Naive thymus-derived CD4-positive, alpha-beta T cell (primary cell): ENCODE results near the gene FASTKD3. TPM values are rescaled to one million over a fixed set of nuclear protein-coding genes. Genes with fewer than 3 reads are reported as not detected.
A peak's percentile ranks its signal among the peaks of the same experiment; 100 is the strongest.

Source experiments
- ATAC-seq: fragments of 150-1000 bp; cut with Tn5 transposase; 2 replicates; pipeline ENCODE4 v1.10.0; 2021; ENCODE audit warnings: mild to moderate bottlenecking, moderate library complexity
- CTCF ChIA-PET: fragments of 350-600 bp; sonication (Branson Sonifier 250); formaldehyde crosslinking; loops from one replicate; lab custom pipeline; 2021; ENCODE audit warnings: antibody characterized with exemption; lab: Charles Lee
- POLR2A ChIA-PET: fragments of 350-600 bp; sonication (Branson Sonifier 250); formaldehyde crosslinking; loops from one replicate; lab custom pipeline; 2021; ENCODE audit warnings: antibody characterized with exemption, inconsistent platforms; lab: Charles Lee
- DNase-seq, 9 donors: peaks; one replicate each; pipeline versions ENCODE4 v3.0.0 to v3.0.0-alpha.2; 2020 to 2022; ENCODE audit warnings: mixed read lengths in 1 of 9
- H3K27ac ChIP-seq: one replicate; pipeline ENCODE4 v1.7.0; 2013; ENCODE audit warnings: mild to moderate bottlenecking, low read depth, low read length, moderate library complexity
- H3K27me3 ChIP-seq, 2 donors: one replicate each; pipeline ENCODE4 v1.7.0; 2013; ENCODE audit warnings: low read length in 2 of 2, mild to moderate bottlenecking in 2 of 2, moderate library complexity in 2 of 2; ENCODE audit not compliant: control insufficient read depth in 2 of 2, insufficient read depth in 2 of 2
- H3K36me3 ChIP-seq, 3 experiments: 1 replicate in 2 of 3; 2 replicates in 1 of 3; pipeline ENCODE4 v1.7.0; 2013; ENCODE audit warnings: low read length in 3 of 3, mild to moderate bottlenecking in 3 of 3, moderate library complexity in 1 of 3; ENCODE audit not compliant: insufficient read depth in 3 of 3, control insufficient read depth in 2 of 3
- H3K4me1 ChIP-seq, 2 donors: one replicate each; pipeline ENCODE4 v1.7.0; 2013; ENCODE audit warnings: low read length in 2 of 2, mild to moderate bottlenecking in 2 of 2, moderate library complexity in 1 of 2; ENCODE audit not compliant: control insufficient read depth in 2 of 2, insufficient read depth in 2 of 2
- H3K4me3 ChIP-seq: 2 replicates; pipeline ENCODE4 v1.7.0; 2013; ENCODE audit warnings: mild to moderate bottlenecking, low read length
- H3K9me3 ChIP-seq, 3 experiments: 1 replicate in 2 of 3; 2 replicates in 1 of 3; pipeline ENCODE4 v1.7.0; 2013; ENCODE audit warnings: low read length in 3 of 3; ENCODE audit not compliant: control insufficient read depth in 2 of 3
- H3K27ac Mint-ChIP-seq, 9 donors: one replicate each; pipeline ENCODE4 v1.8.0; 2020 to 2022; ENCODE audit warnings: mixed read lengths in 9 of 9, mild to moderate bottlenecking in 8 of 9, moderate library complexity in 5 of 9, inconsistent platforms in 2 of 9
- H3K27me3 Mint-ChIP-seq, 5 donors: one replicate each; pipeline ENCODE4 v1.8.0; 2021 to 2022; ENCODE audit warnings: mixed read lengths in 5 of 5, mild to moderate bottlenecking in 1 of 5
- H3K36me3 Mint-ChIP-seq, 5 donors: one replicate each; pipeline ENCODE4 v1.8.0; 2020 to 2022; ENCODE audit warnings: mixed read lengths in 5 of 5, mild to moderate bottlenecking in 3 of 5, inconsistent platforms in 1 of 5
- H3K4me1 Mint-ChIP-seq, 7 donors: one replicate each; pipeline ENCODE4 v1.8.0; 2020 to 2022; ENCODE audit warnings: mixed read lengths in 7 of 7, mild to moderate bottlenecking in 3 of 7, inconsistent platforms in 1 of 7
- H3K4me3 Mint-ChIP-seq, 10 donors: one replicate each; pipeline ENCODE4 v1.8.0; 2020 to 2022; ENCODE audit warnings: mild to moderate bottlenecking in 10 of 10, mixed read lengths in 10 of 10, moderate library complexity in 6 of 10, inconsistent platforms in 2 of 10
- H3K9me3 Mint-ChIP-seq, 11 donors: one replicate each; pipeline ENCODE4 v1.8.0; 2020 to 2022; ENCODE audit warnings: mixed read lengths in 11 of 11, mild to moderate bottlenecking in 4 of 11, inconsistent platforms in 1 of 11, moderate library complexity in 1 of 11
- intact Hi-C, 2 donors: fragments of 100-400 bp; cut with micrococcal nuclease; formaldehyde crosslinking; loops; one replicate each; pipeline ENCODE4 v1.15.1; 2023
- polyA plus RNA-seq, 2 donors: library from polyadenylated mRNA; unstranded; fragments of 300-500 nt; fragmentation: Illumina TruSeq; gene quantifications; one replicate each; pipeline ENCODE4 v1.2.3, GENCODE V29; 2021
- total RNA-seq, 6 experiments: library from RNA in 5 of 6; stranded (reverse) in 5 of 6; gene quantifications; 1 replicate in 5 of 6; 2 replicates in 1 of 6; pipeline ENCODE4 v1.2.3 and lab custom pipeline; 2021 to 2026

Gene FASTKD3
- total and polyA plus RNA-seq, 7 experiments from 2014 or later: 4.2 to 15.3 (median 10.0) TPM

DNA sequence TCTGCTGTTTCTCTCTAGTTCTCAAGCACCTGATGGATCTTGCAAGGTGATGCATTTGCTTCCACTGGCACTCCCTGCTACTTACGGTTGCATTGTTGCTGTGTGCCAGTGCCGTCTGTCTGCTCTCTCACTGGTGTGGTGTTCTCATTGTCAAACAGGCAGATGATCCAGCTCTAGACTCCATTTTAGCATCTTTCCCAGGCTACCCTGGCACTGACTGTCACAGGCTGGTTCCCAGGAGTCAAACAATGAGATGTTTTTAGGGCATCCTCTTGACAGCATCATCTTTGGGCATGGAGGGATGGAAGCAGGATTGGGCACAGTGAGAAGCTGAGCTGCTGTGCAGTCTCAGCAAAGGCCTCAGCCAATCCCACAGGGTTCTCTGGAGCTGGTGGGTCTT, 13.0 kb upstream of the FASTKD3 start:
- no peaks in the 10 kb centered on the region for H3K4me1 ChIP-seq
- peaks cover 8 to 57% (median 29%) of the 10 kb centered on the region in 5 donors for H3K36me3 Mint-ChIP-seq
- H3K27me3 Mint-ChIP-seq: no peaks in the 10 kb centered on the region
- DNase-seq: no peak
- no peak for ATAC-seq
- no peaks in the 10 kb centered on the region for H3K9me3 ChIP-seq
- H3K4me3 ChIP-seq: no peak overlapping the region
- intact Hi-C loops: no loop called here
- H3K27me3 ChIP-seq: no peaks in the 10 kb centered on the region
- no peaks in the 10 kb centered on the region for H3K9me3 Mint-ChIP-seq
- peaks cover 6 to 84% (median 28%) of the 10 kb centered on the region in 3 experiments for H3K36me3 ChIP-seq
- ChIA-PET CTCF (interaction anchor here (1.0 to 1.8 kb wide), 2 partner anchors 9 to 67 kb away, joined by 3 to 6 read pairs; no protein-coding TSS in a partner anchor), POLR2A (no interaction called here)
- no peak overlapping the region for H3K4me3 Mint-ChIP-seq
- H3K27ac Mint-ChIP-seq: peak overlapping the region in 4 of 9 donors; percentile 28 to 59 (median 49)
- peaks cover 7 to 34% (median 22%) of the 10 kb centered on the region in 7 donors for H3K4me1 Mint-ChIP-seq
- no peak overlapping the region for H3K27ac ChIP-seq

DNA sequence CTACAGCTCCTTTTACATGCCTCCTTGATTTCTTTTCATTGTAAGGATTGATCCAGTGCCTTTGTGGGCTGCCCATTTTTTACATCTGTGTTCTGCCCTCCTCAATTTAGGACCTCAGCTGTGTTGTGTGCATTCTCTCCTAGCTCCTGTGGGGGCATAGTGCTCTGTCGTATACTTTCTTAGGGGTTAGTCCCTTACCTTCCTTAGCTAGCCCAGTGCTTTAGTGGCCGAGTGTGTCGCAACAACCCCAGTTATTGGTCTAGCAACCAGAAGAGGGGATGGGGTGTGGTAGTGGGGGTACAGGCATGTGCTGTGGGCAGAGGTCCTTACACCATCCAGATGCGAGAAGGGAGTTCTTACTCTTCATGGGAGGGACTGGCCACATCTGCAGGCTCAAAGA, 12.3 kb upstream of the FASTKD3 start:
- DNase-seq (no peak), ATAC-seq (no peak)
- ChIA-PET CTCF (interaction anchor here (1.8 kb wide), 1 partner anchor 8 kb away, joined by 6 read pairs; no protein-coding TSS in a partner anchor), POLR2A (no interaction called here)
- Mint-ChIP-seq H3K27ac (peak overlapping the region in 3 of 9 donors; percentile 3 to 57 (median 28)), H3K36me3 (peaks cover 10 to 52% (median 29%) of the 10 kb centered on the region in 5 donors), H3K27me3 (no peaks in the 10 kb centered on the region), H3K9me3 (no peaks in the 10 kb centered on the region), H3K4me1 (peaks cover 8 to 38% (median 27%) of the 10 kb centered on the region in 7 donors), H3K4me3 (no peak overlapping the region)
- H3K9me3 ChIP-seq: no peaks in the 10 kb centered on the region
- H3K27me3 ChIP-seq: no peaks in the 10 kb centered on the region
- H3K4me3 ChIP-seq: no peak overlapping the region
- no peaks in the 10 kb centered on the region for H3K4me1 ChIP-seq
- H3K36me3 ChIP-seq: peaks cover 8 to 85% (median 35%) of the 10 kb centered on the region in 3 experiments
- intact Hi-C loops: no loop called here
- H3K27ac ChIP-seq: no peak overlapping the region

DNA sequence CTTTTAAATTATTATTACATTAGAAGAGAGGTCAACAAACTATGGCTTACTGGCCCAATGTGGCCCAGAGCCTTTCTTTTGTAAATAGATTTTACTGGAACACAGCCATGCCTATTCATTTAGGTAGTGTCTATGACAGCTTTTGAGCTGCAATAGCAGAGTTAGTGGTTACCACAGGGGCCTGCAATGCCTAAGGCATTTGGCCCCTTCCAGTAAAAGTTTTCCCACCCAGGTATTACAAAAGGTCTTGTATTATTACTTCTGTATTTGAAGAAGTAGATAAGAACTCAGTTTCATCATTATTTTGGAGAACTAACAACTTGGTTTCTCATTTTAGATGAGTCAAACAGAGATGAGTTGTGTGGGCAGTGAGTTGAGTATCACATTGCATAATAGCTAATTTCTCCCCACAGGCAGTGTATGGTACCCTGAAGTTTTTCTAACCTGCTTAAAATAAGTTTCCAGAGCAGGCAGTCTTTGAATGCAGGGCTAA, 9.6 kb upstream of the FASTKD3 start:
- Mint-ChIP-seq H3K4me3 (no peak overlapping the region), H3K27me3 (no peaks in the 10 kb centered on the region), H3K27ac (peak overlapping the region in 2 of 9 donors; percentile 19 to 47), H3K36me3 (peaks cover 11 to 55% (median 35%) of the 10 kb centered on the region in 5 donors), H3K4me1 (peaks cover 14 to 61% (median 39%) of the 10 kb centered on the region in 7 donors), H3K9me3 (no peaks in the 10 kb centered on the region)
- no peaks in the 10 kb centered on the region for H3K27me3 ChIP-seq
- DNase-seq (no peak), ATAC-seq (peak; percentile 79)
- H3K36me3 ChIP-seq: peaks cover 14 to 73% (median 26%) of the 10 kb centered on the region in 3 experiments
- H3K4me1 ChIP-seq: peaks cover 5 to 6% of the 10 kb centered on the region in 2 donors
- intact Hi-C loops: no loop called here
- H3K4me3 ChIP-seq: no peak overlapping the region
- CTCF ChIA-PET: no interaction called here
- POLR2A ChIA-PET: no interaction called here
- H3K27ac ChIP-seq: no peak overlapping the region
- H3K9me3 ChIP-seq: no peaks in the 10 kb centered on the region

DNA sequence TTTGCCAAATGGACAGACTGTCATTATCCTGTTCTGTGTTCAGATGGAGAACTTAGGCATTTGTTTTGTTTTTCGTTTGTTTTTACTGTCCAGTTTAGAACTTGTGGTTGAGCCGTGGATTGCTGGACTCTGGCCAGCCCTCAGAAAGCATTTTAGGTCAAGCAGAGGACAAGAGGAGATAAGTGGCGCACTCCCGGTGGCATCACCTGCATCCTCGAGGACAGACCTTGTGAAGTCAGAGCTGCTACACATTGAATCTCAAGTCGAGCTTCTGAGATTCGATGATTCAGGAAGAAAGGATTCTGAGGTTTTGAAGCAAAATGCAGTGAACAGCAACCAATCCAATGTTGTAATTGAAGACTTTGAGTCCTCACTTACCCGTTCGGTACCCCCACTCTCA, 9.0 kb upstream of the FASTKD3 start:
- Mint-ChIP-seq H3K4me3 (no peak overlapping the region), H3K4me1 (peaks cover 16 to 67% (median 44%) of the 10 kb centered on the region in 7 donors), H3K27ac (peak overlapping the region in 3 of 9 donors; percentile 23 to 47 (median 43)), H3K9me3 (no peaks in the 10 kb centered on the region), H3K27me3 (no peaks in the 10 kb centered on the region), H3K36me3 (peaks cover 10 to 54% (median 35%) of the 10 kb centered on the region in 5 donors)
- intact Hi-C loops: no loop called here
- Histone ChIP-seq H3K4me3 (no peak overlapping the region), H3K36me3 (peaks cover 14 to 67% (median 22%) of the 10 kb centered on the region in 3 experiments), H3K4me1 (peaks cover 6 to 9% of the 10 kb centered on the region in 2 donors), H3K27ac (no peak overlapping the region), H3K9me3 (no peaks in the 10 kb centered on the region), H3K27me3 (no peaks in the 10 kb centered on the region)
- DNase-seq: no peak
- POLR2A ChIA-PET: no interaction called here
- no peak for ATAC-seq
- CTCF ChIA-PET: interaction anchor here (1.3 kb wide), 1 partner anchor 8 kb away, joined by 4 read pairs; no protein-coding TSS in a partner anchor

DNA sequence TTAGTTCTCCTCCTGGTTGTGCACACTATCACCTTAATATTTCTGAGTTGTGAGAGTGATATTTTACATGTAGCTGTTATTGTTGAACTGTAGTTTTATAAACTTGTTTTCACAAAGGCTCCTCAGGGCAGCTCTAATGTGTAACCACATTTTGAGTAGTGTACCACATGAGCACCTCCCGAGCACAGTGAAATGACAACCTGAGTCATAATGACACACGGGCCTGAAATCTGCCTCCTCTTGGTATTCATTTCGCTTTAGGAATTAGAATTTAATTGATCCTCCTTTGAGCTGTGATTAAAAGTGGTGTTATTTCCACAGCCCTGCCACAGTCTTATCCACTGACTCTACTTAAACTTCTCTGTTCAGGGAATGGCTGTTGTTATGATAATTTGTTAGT, 8.0 kb upstream of the FASTKD3 start:
- POLR2A ChIA-PET: no interaction called here

DNA sequence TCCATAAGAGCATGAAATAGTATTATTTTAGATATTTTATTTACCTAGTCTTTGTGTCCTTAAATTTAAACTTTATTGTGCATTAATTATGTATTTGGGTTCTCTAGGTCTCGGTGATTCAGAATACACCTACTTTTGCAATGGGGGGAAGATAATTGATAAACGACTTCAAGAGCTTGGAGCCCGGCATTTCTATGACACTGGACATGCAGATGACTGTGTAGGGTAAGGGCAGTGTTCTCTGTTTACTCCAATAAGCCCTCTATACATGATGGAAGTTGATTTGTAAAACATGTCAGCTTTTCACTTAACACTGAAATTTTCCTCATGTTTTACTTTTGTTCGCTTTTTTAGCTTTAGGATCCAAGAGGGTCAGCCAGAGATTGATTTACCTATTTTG, 6.3 kb upstream of the FASTKD3 start:
- Mint-ChIP-seq H3K4me3 (no peak overlapping the region), H3K27ac (peak overlapping the region in 1 of 9 donors; percentile 94), H3K9me3 (no peaks in the 10 kb centered on the region), H3K4me1 (peaks cover 37 to 76% (median 61%) of the 10 kb centered on the region in 7 donors), H3K27me3 (no peaks in the 10 kb centered on the region), H3K36me3 (peaks cover 10 to 38% (median 28%) of the 10 kb centered on the region in 5 donors)
- Histone ChIP-seq H3K9me3 (no peaks in the 10 kb centered on the region), H3K4me3 (no peak overlapping the region), H3K4me1 (peaks cover 29 to 31% of the 10 kb centered on the region in 2 donors), H3K27ac (no peak overlapping the region), H3K36me3 (peaks cover 8 to 42% (median 22%) of the 10 kb centered on the region in 3 experiments), H3K27me3 (no peaks in the 10 kb centered on the region)
- CTCF ChIA-PET: no interaction called here
- DNase-seq: no peak
- intact Hi-C loops: no loop called here
- POLR2A ChIA-PET: interaction anchor here (1.0 kb wide), 1 partner anchor 11 kb away, joined by 3 read pairs; no protein-coding TSS in a partner anchor
- ATAC-seq: no peak

More for the DNA sequence above, 8.0 kb upstream of the FASTKD3 start:
- Histone ChIP-seq H3K9me3 (no peaks in the 10 kb centered on the region), H3K36me3 (peaks cover 8 to 57% (median 22%) of the 10 kb centered on the region in 3 experiments), H3K4me3 (no peak overlapping the region), H3K4me1 (peaks cover 14 to 19% of the 10 kb centered on the region in 2 donors), H3K27me3 (no peaks in the 10 kb centered on the region), H3K27ac (no peak overlapping the region)
- Mint-ChIP-seq H3K27me3 (no peaks in the 10 kb centered on the region), H3K36me3 (peaks cover 10 to 53% (median 32%) of the 10 kb centered on the region in 5 donors), H3K4me1 (peaks cover 23 to 74% (median 52%) of the 10 kb centered on the region in 7 donors), H3K27ac (no peak overlapping the region), H3K9me3 (no peaks in the 10 kb centered on the region), H3K4me3 (no peak overlapping the region)
- DNase-seq (no peak), ATAC-seq (no peak)
- intact Hi-C loops: no loop called here
- CTCF ChIA-PET: interaction anchor here (0.5 to 1.3 kb wide), 2 partner anchors 9 to 13 kb away, joined by 4 read pairs; no protein-coding TSS in a partner anchor
